ENCODE data around the gene SF3A2.

- TF ChIP-seq, protein P1, sequence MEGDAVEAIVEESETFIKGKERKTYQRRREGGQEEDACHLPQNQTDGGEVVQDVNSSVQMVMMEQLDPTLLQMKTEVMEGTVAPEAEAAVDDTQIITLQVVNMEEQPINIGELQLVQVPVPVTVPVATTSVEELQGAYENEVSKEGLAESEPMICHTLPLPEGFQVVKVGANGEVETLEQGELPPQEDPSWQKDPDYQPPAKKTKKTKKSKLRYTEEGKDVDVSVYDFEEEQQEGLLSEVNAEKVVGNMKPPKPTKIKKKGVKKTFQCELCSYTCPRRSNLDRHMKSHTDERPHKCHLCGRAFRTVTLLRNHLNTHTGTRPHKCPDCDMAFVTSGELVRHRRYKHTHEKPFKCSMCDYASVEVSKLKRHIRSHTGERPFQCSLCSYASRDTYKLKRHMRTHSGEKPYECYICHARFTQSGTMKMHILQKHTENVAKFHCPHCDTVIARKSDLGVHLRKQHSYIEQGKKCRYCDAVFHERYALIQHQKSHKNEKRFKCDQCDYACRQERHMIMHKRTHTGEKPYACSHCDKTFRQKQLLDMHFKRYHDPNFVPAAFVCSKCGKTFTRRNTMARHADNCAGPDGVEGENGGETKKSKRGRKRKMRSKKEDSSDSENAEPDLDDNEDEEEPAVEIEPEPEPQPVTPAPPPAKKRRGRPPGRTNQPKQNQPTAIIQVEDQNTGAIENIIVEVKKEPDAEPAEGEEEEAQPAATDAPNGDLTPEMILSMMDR (IDR thresholded peaks at IDR 0.05; ENCODE audit: low read length): no peak
- no peak for TF ChIP-seq EZH2 (IDR thresholded peaks at IDR 0.05; ENCODE audit: borderline replicate concordance, low read length)
Observed at GRCh38 chr19:2214251-2214650, 22.4 kb upstream of the SF3A2 start.
